Neural crest cell (in vitro differentiated cells): Measurements from ENCODE around the gene CALY. TPM values are rescaled to one million over a fixed set of nuclear protein-coding genes. Genes with fewer than 3 reads are reported as not detected.

Source experiments
- DNase-seq: peaks from one replicate; pipeline ENCODE4 v3.0.0; 2021; ENCODE audit warnings: low read depth, mixed read lengths, low spot score
- H3K27ac Mint-ChIP-seq: one replicate; pipeline ENCODE4 v1.8.0; 2021; ENCODE audit warnings: mild to moderate bottlenecking, mixed read lengths; ENCODE audit not compliant: unreplicated experiment
- H3K27me3 Mint-ChIP-seq: 2 replicates; pipeline ENCODE4 v1.8.0; 2021; ENCODE audit warnings: low read depth, mild to moderate bottlenecking, mixed read lengths
- H3K36me3 Mint-ChIP-seq: 2 replicates; pipeline ENCODE4 v1.8.0; 2021; ENCODE audit warnings: low read depth, mild to moderate bottlenecking, mixed read lengths
- H3K4me1 Mint-ChIP-seq: 2 replicates; pipeline ENCODE4 v1.8.0; 2021; ENCODE audit warnings: mixed read lengths
- H3K4me3 Mint-ChIP-seq: one replicate; pipeline ENCODE4 v1.8.0; 2021; ENCODE audit warnings: mild to moderate bottlenecking, mixed read lengths
- H3K9me3 Mint-ChIP-seq: 2 replicates; pipeline ENCODE4 v1.8.0; 2021; ENCODE audit warnings: mixed read lengths
- total RNA-seq: library from RNA; stranded (reverse); gene quantifications from 2 replicates; pipeline ENCODE4 v1.2.1, GENCODE V29; 2021
- TF ChIP-seq, protein P1 (sequence below): fragments of 200-600 bp; sonication (generic); conservative IDR thresholded peaks from 2 replicates; pipeline ENCODE4 v1.5.0; 2021; ENCODE audit warnings: antibody characterized with exemption, mild to moderate bottlenecking

CALY gene
- total RNA-seq, 1 donor from 2014 or later = 0.89 TPM

DNA sequence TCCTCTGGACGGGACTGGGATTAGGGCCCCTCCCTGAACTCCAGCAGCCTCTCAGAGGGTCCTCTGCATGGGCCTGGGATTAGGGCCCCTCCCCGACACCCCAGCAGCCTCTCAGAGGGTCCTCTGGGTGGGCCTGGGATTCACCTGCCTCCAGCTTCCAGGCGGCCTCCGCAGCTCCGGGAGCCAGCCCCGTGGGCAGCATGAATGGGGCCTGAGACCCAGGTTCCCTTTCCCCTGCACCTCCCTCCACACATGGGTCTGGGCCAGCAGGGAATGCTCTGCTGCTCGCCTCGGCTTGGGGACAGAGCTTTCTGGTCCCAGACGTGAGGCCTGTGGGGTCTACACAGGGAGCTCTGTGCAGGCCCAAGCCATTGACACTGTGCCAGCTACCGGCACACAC, 33.5 kb downstream of the CALY start:
- peaks cover 8% of the 10 kb centered on the region for H3K36me3 Mint-ChIP-seq
- peaks cover 12% of the 10 kb centered on the region for H3K4me1 Mint-ChIP-seq
- no peak overlapping the region for H3K4me3 Mint-ChIP-seq
- no peak for DNase-seq
- H3K9me3 Mint-ChIP-seq = no peaks in the 10 kb centered on the region
- no peak overlapping the region for H3K27ac Mint-ChIP-seq
- TF ChIP-seq, protein P1, sequence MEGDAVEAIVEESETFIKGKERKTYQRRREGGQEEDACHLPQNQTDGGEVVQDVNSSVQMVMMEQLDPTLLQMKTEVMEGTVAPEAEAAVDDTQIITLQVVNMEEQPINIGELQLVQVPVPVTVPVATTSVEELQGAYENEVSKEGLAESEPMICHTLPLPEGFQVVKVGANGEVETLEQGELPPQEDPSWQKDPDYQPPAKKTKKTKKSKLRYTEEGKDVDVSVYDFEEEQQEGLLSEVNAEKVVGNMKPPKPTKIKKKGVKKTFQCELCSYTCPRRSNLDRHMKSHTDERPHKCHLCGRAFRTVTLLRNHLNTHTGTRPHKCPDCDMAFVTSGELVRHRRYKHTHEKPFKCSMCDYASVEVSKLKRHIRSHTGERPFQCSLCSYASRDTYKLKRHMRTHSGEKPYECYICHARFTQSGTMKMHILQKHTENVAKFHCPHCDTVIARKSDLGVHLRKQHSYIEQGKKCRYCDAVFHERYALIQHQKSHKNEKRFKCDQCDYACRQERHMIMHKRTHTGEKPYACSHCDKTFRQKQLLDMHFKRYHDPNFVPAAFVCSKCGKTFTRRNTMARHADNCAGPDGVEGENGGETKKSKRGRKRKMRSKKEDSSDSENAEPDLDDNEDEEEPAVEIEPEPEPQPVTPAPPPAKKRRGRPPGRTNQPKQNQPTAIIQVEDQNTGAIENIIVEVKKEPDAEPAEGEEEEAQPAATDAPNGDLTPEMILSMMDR = no peak
- H3K27me3 Mint-ChIP-seq = no peaks in the 10 kb centered on the region

DNA sequence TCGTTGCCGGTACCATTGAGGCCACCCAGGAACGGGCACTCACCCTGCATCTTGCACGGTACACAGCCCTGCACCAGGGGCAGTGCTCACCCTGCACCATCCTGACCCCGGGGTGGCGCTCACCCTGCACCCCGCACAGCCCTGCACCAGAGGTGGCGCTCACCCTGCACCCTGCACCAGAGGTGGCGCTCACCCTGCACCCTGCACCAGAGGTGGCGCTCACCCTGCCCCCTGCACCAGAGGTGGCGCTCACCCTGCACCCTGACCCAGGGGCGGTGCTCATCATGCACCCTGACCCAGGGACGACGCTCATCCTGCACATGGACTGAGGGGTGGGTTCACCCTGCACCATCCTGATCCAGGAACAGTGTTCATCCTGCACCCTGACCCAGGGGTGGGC, 34.5 kb downstream of the CALY start:
- Mint-ChIP-seq H3K9me3 (no peaks in the 10 kb centered on the region), H3K4me3 (no peak overlapping the region), H3K27ac (no peak overlapping the region), H3K4me1 (peaks cover 3% of the 10 kb centered on the region), H3K27me3 (no peaks in the 10 kb centered on the region), H3K36me3 (peaks cover 6% of the 10 kb centered on the region)
- TF ChIP-seq, protein P1 = no peak
- no peak for DNase-seq

DNA sequence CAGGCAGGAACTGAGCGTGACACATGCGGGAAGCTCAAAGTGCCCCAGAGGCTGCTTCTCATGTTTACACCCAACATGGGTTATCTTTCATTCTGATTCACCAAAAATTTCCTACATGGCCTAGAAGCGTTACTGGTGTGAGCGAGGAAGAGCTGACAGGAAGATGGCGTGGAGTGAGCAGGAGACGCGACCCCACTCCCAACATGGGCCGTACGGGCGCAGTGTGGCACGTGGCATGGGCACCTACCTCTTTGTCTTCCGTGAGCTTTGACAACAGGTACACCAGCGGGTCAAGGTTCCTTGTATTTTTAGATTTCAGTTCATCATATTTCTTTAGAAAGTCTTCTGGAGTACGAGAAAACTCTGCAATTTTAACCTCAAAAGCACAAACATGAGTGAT, 37.0 kb downstream of the CALY start:
- Mint-ChIP-seq H3K9me3 (no peaks in the 10 kb centered on the region), H3K27me3 (no peaks in the 10 kb centered on the region), H3K36me3 (peaks cover 3% of the 10 kb centered on the region), H3K4me3 (no peak overlapping the region), H3K4me1 (no peaks in the 10 kb centered on the region), H3K27ac (no peak overlapping the region)
- TF ChIP-seq, protein P1 = no peak
- no peak for DNase-seq

DNA sequence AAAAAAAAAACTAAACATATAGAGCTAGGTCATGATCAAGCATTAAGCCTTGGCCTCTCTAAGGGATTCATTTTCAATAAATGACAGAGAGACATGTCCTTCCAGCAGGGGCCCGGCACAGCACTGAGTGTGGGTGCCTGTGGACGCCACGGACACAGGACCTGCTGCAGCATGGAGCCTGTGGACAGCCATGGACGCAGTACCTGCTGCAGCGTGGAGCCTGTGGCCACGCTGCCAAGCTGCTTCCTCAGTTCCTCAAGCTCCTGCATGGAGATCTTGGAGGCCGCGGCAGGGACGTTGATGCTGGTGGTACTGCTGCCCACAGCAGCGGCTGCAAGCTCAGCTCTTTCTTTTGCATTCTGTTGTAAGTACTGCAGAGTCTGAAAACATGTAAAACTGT, 37.5 kb downstream of the CALY start:
- no peak overlapping the region for H3K4me3 Mint-ChIP-seq
- H3K9me3 Mint-ChIP-seq = no peaks in the 10 kb centered on the region
- peaks cover 3% of the 10 kb centered on the region for H3K36me3 Mint-ChIP-seq
- no peak for DNase-seq
- H3K27ac Mint-ChIP-seq = no peak overlapping the region
- no peaks in the 10 kb centered on the region for H3K27me3 Mint-ChIP-seq
- H3K4me1 Mint-ChIP-seq = no peaks in the 10 kb centered on the region
- TF ChIP-seq, protein P1 = no peak

DNA sequence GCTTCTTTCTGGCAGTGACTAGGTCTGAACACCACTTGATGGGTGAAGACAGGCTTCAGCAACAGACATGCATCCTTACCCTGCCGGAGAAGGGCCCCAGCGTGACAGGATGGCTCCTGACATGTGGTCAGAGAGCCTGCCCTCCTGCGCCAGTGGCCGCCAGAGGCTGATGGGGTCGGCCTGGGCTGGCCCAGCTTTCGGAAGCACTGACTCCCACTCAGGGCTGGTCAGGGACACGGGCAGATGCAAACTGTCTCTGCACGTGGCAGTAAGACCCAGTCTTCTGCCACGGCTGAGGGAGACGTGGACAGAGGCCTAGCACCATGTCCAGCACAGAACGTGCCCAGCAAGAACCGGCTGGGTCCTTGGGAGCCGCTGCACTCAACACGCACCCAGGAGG, 38.2 kb downstream of the CALY start:
- no peak for DNase-seq
- TF ChIP-seq, protein P1 = no peak
- no peaks in the 10 kb centered on the region for H3K9me3 Mint-ChIP-seq
- H3K27ac Mint-ChIP-seq = no peak overlapping the region
- H3K36me3 Mint-ChIP-seq = peaks cover 5% of the 10 kb centered on the region
- H3K4me3 Mint-ChIP-seq = no peak overlapping the region
- H3K27me3 Mint-ChIP-seq = no peaks in the 10 kb centered on the region
- no peaks in the 10 kb centered on the region for H3K4me1 Mint-ChIP-seq

DNA sequence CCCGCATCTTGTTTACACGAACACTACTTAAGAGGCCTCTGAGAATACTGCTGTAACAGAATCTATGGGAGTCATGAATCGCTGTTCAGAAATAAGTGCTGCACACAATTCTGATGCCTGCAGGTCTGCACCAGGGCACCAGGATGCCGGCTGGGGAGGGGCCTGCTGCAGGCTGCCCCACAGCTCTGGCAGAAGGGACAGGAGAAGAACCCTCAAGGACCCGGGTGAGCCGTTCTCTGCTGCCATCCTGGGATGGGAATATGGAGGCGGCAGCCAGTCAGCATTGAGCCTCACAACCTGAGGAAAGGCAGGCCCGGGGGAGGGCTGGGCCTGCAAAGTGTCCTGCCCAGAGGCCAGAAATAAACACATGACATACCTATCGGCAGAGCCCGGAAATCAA, 39.2 kb downstream of the CALY start:
- Mint-ChIP-seq H3K27me3 (no peaks in the 10 kb centered on the region), H3K4me3 (no peak overlapping the region), H3K9me3 (no peaks in the 10 kb centered on the region), H3K36me3 (peaks cover 5% of the 10 kb centered on the region), H3K27ac (no peak overlapping the region), H3K4me1 (no peaks in the 10 kb centered on the region)
- no peak for DNase-seq
- TF ChIP-seq, protein P1 = no peak
